Activated CD4-positive, alpha-beta T cell treated with anti-CD3 and anti-CD28 coated beads, Interleukin-2, Interleukin-6, amounts not matched to agents 100 ng/mL and 50 ng/mL, durations not matched to agents 16 hours and 8 hours (primary cell): Measurements from ENCODE around the gene ABCG4.
A peak's percentile ranks its signal among the peaks of the same experiment; 100 is the strongest.
"Not testable (repeated sequence)": the region's sequence is repeated elsewhere in the genome, so short reads cannot be mapped to it uniquely, and the experiment has no call there.

Experiments
- DNase-seq: peaks from one replicate; pipeline ENCODE4 v3.0.0-alpha.2; 2020

ABCG4 gene

GRCh38 chr11:119149018-119149785, at the start of gene ABCG4:
Gene ABCG4 (plus strand): TSS chr11:119149052. CDS start chr11:119149966, 914 bp downstream.
- DNase-seq = no peak

GRCh38 chr11:119099711-119100110, 49.1 kb upstream of the ABCG4 start:
- DNase-seq = no peak

GRCh38 chr11:119100246-119100970, 48.4 kb upstream of the ABCG4 start:
- DNase-seq = no peak

- peak; percentile 67 for DNase-seq
These were observed 47.7 kb upstream of the ABCG4 start for GRCh38 chr11:119100994-119101758.

- DNase-seq = peak; percentile 93
These were observed 47.0 kb upstream of the ABCG4 start, which contains the start of gene DPAGT1 for GRCh38 chr11:119101759-119102423. Gene DPAGT1 (minus strand): TSS chr11:119101853. CDS start chr11:119101655, 198 bp downstream.

GRCh38 chr11:119103161-119103664, 45.6 kb upstream of the ABCG4 start:
- DNase-seq = not testable (repeated sequence)

GRCh38 chr11:119103793-119104192, 45.1 kb upstream of the ABCG4 start:
- DNase-seq = no peak

GRCh38 chr11:119106564-119107537, 42.0 kb upstream of the ABCG4 start, which contains the start of gene C2CD2L:
Gene C2CD2L (plus strand): TSS chr11:119107344. CDS start chr11:119107742, 398 bp downstream.
- DNase-seq = peak; percentile 95

- DNase-seq = no peak
These were observed 41.2 kb upstream of the ABCG4 start for GRCh38 chr11:119107538-119108145.

GRCh38 chr11:119108146-119108856, 40.6 kb upstream of the ABCG4 start:
- peak; percentile 63 for DNase-seq

GRCh38 chr11:119108857-119109221, 40.0 kb upstream of the ABCG4 start:
- DNase-seq = no peak

GRCh38 chr11:119109843-119110242, 39.0 kb upstream of the ABCG4 start:
- no peak for DNase-seq

- DNase-seq = no peak
These were observed 38.4 kb upstream of the ABCG4 start for GRCh38 chr11:119110439-119110838.

- DNase-seq = no peak
These were observed 37.4 kb upstream of the ABCG4 start for GRCh38 chr11:119111361-119111925.

GRCh38 chr11:119112314-119113020, 36.4 kb upstream of the ABCG4 start:
- no peak for DNase-seq

- no peak for DNase-seq
These were observed 35.1 kb upstream of the ABCG4 start for GRCh38 chr11:119113716-119114115.

- DNase-seq = no peak
These were observed 34.5 kb upstream of the ABCG4 start for GRCh38 chr11:119114351-119114750.

- DNase-seq = peak; percentile 38
These were observed 33.2 kb upstream of the ABCG4 start for GRCh38 chr11:119115484-119116234.
